GM23338 (cell line): Measurements from ENCODE around the gene LAMC3. TPM values are rescaled to one million over a fixed set of nuclear protein-coding genes. Genes with fewer than 3 reads are reported as not detected.

Experiments used
- ATAC-seq: fragments of 200-7000 bp; cut with Tn5 transposase; 3 replicates; pipeline ENCODE4 v1.9.1; 2020
- DNase-seq: peaks from one replicate; pipeline ENCODE4 v3.0.0-alpha.2; 2015; ENCODE audit warnings: low spot score
- H2AFZ ChIP-seq: fragments of 200-600 bp; sonication (generic); 2 replicates; pipeline ENCODE4 v1.8.0; 2016; ENCODE audit warnings: antibody characterized with exemption, mild to moderate bottlenecking, moderate library complexity
- H3F3A ChIP-seq: fragments of 200-600 bp; sonication (generic); replicated peaks from 2 replicates; pipeline ENCODE4 v1.8.0; 2017; ENCODE audit warnings: antibody characterized with exemption, mixed run types, low read depth
- H3K27ac ChIP-seq: fragments of 200-600 bp; sonication (generic); 2 replicates; pipeline ENCODE4 v1.6.1; 2016; ENCODE audit warnings: low read depth
- H3K27me3 ChIP-seq: fragments of 200-600 bp; sonication (generic); 2 replicates; pipeline ENCODE4 v1.8.0; 2016; ENCODE audit warnings: mild to moderate bottlenecking, mixed run types, moderate library complexity; ENCODE audit not compliant: insufficient read depth
- H3K36me3 ChIP-seq: fragments of 200-600 bp; sonication (generic); 2 replicates; pipeline ENCODE4 v1.8.0; 2016; ENCODE audit warnings: mild to moderate bottlenecking; ENCODE audit not compliant: insufficient read depth
- H3K4me1 ChIP-seq: fragments of 200-600 bp; sonication (generic); 2 replicates; pipeline ENCODE4 v1.8.0; 2016; ENCODE audit warnings: mild to moderate bottlenecking, moderate library complexity; ENCODE audit not compliant: insufficient read depth
- H3K4me2 ChIP-seq: fragments of 200-600 bp; sonication (generic); 2 replicates; pipeline ENCODE4 v1.7.1; 2017; ENCODE audit warnings: mixed run types
- H3K4me3 ChIP-seq: fragments of 200-600 bp; sonication (generic); 2 replicates; pipeline ENCODE4 v1.6.1; 2016; ENCODE audit warnings: mixed run types
- H3K79me2 ChIP-seq: fragments of 200-600 bp; sonication (generic); replicated peaks from 2 replicates; pipeline ENCODE4 v1.8.0; 2017; ENCODE audit warnings: mild to moderate bottlenecking; ENCODE audit not compliant: insufficient read depth
- H3K9me2 ChIP-seq: fragments of 200-600 bp; sonication (generic); 2 replicates; pipeline ENCODE4 v1.8.0; 2017; ENCODE audit not compliant: insufficient read depth
- H4K20me1 ChIP-seq: fragments of 200-600 bp; sonication (generic); replicated peaks from 2 replicates; pipeline ENCODE4 v1.8.0; 2017; ENCODE audit warnings: mild to moderate bottlenecking; ENCODE audit not compliant: insufficient read depth
- H3K27ac Mint-ChIP-seq: 2 replicates; pipeline ENCODE4 v1.8.0; 2020; ENCODE audit warnings: inconsistent platforms, mild to moderate bottlenecking, moderate library complexity, mixed read lengths
- H3K27me3 Mint-ChIP-seq: 3 replicates; pipeline ENCODE4 v1.8.0; 2022; ENCODE audit warnings: low read depth, mild to moderate bottlenecking, moderate library complexity, mixed read lengths, inconsistent platforms; ENCODE audit not compliant: insufficient read depth, poor library complexity
- H3K36me3 Mint-ChIP-seq: 3 replicates; pipeline ENCODE4 v1.8.0; 2021; ENCODE audit warnings: low read depth, mild to moderate bottlenecking, inconsistent platforms, moderate library complexity, mixed read lengths
- H3K4me1 Mint-ChIP-seq: 3 replicates; pipeline ENCODE4 v1.8.0; 2020; ENCODE audit warnings: mild to moderate bottlenecking, inconsistent platforms, mixed read lengths
- H3K4me3 Mint-ChIP-seq: 3 replicates; pipeline ENCODE4 v1.8.0; 2021; ENCODE audit warnings: moderate library complexity, mild to moderate bottlenecking, inconsistent platforms, mixed read lengths
- H3K9me3 Mint-ChIP-seq: 3 replicates; pipeline ENCODE4 v1.8.0; 2020; ENCODE audit warnings: moderate library complexity, mild to moderate bottlenecking, inconsistent platforms, mixed read lengths
- CREB1 ChIP-seq: fragments of 250-450 bp; sonication (Bioruptor Pico); IDR thresholded peaks from 2 replicates; pipeline ENCODE4 v1.5.0; 2020; ENCODE audit warnings: low read depth, mild to moderate bottlenecking, moderate library complexity
- EZH2 ChIP-seq: fragments of 200-600 bp; sonication (generic); IDR thresholded peaks from one replicate; pipeline ENCODE4 v1.8.0; 2017; ENCODE audit warnings: antibody characterized with exemption, mild to moderate bottlenecking, low read depth; ENCODE audit not compliant: unreplicated experiment
- EZH2phosphoT487 ChIP-seq: fragments of 200-600 bp; sonication (generic); IDR thresholded peaks from one replicate; pipeline ENCODE4 v1.8.1; 2018; ENCODE audit warnings: antibody characterized with exemption; ENCODE audit not compliant: unreplicated experiment
- JUNB ChIP-seq: IDR thresholded peaks from one replicate; pipeline ENCODE4 v1.6.1; 2016; ENCODE audit warnings: antibody characterized with exemption; ENCODE audit not compliant: unreplicated experiment
- POLR2AphosphoS5 ChIP-seq: IDR thresholded peaks from 2 replicates; pipeline ENCODE4 v1.6.1; 2016; ENCODE audit warnings: antibody characterized with exemption, low read depth
- REST ChIP-seq: IDR thresholded peaks from one replicate; pipeline ENCODE4 v1.6.1; 2018; ENCODE audit warnings: antibody characterized with exemption; ENCODE audit not compliant: unreplicated experiment
- ZNF114 ChIP-seq: fragments of 250-450 bp; sonication (Bioruptor Pico); IDR thresholded peaks from 2 replicates; pipeline ENCODE4 v1.5.0; 2020; ENCODE audit warnings: mild to moderate bottlenecking, moderate library complexity
- ZNF331 ChIP-seq: fragments of 250-450 bp; sonication (Bioruptor Pico); IDR thresholded peaks from 2 replicates; pipeline ENCODE4 v1.5.0; 2020; ENCODE audit warnings: low read depth, mild to moderate bottlenecking, moderate library complexity
- polyA plus RNA-seq: library from polyadenylated mRNA; unstranded; fragments of >200 nt; fragmentation: Nextera tagmentation; extraction: Ambion mirVana; gene quantifications from 2 replicates; pipeline ENCODE4 v1.2.1, GENCODE V29; 2016
- total RNA-seq: library from RNA; depleted of rRNA; stranded (reverse); fragments of >200 nt; shearing (Covaris generic); gene quantifications from 2 replicates; pipeline ENCODE4 v1.2.3, GENCODE V29; 2014
- TF ChIP-seq, protein P1 (sequence below), 2 experiments: fragments of 200-600 bp in 1 of 2; sonication (generic) in 1 of 2; conservative IDR thresholded peaks; 2 replicates each; pipeline versions ENCODE4 v1.5.1 to v1.6.1; 2016 to 2017; ENCODE audit warnings: antibody characterized with exemption in 2 of 2, low read depth in 2 of 2, mild to moderate bottlenecking in 2 of 2, moderate library complexity in 1 of 2
- TF ChIP-seq, protein P2 (sequence below): IDR thresholded peaks from 2 replicates; pipeline ENCODE4 v1.6.1; 2016; ENCODE audit warnings: antibody characterized with exemption

Gene LAMC3
- total and polyA plus RNA-seq, 2 experiments from 2014 or later, result 9.0 to 27.4 TPM

- 0 out of 2 replicates have a peak, but pooled peaks cover 3% of the 10 kb centered on the region for H3K9me2 ChIP-seq
- Mint-ChIP-seq H3K4me3 (no peak overlapping the region), H3K4me1 (peaks cover 21% of the 10 kb centered on the region), H3K27ac (0 out of 2 replicates have a peak overlapping the region, but pooled peaks have one; percentile 48), H3K36me3 (no peaks in the 10 kb centered on the region), H3K27me3 (peaks cover 27% of the 10 kb centered on the region), H3K9me3 (no peaks in the 10 kb centered on the region; the same call in 2 of the 3 replicates)
- DNase-seq (peak; percentile 38), ATAC-seq (peak; percentile 9; the same call in 2 of the 3 replicates)
- H3K4me2 ChIP-seq, result no peak overlapping the region
- peaks cover 12% of the 10 kb centered on the region for H3K27me3 ChIP-seq
- no peak overlapping the region for H3K4me3 ChIP-seq
- H2AFZ ChIP-seq, result no peak overlapping the region
- H3F3A ChIP-seq, result peaks cover 11% of the 10 kb centered on the region; the same call in 1 of the 2 replicates
- H3K27ac ChIP-seq, result 0 out of 2 replicates have a peak overlapping the region, but pooled peaks have one; percentile 19
- peaks cover 26% of the 10 kb centered on the region for H3K4me1 ChIP-seq
- H3K79me2 ChIP-seq, result peaks cover 19% of the 10 kb centered on the region
- no peaks in the 10 kb centered on the region for H3K36me3 ChIP-seq
- TF ChIP-seq EZH2, result no peak
- TF ChIP-seq POLR2AphosphoS5, result no peak
- TF ChIP-seq JUNB, result no peak
- TF ChIP-seq EZH2phosphoT487, result no peak
- TF ChIP-seq ZNF331 (CRISPR knock-in tag), result no peak
- no peak for TF ChIP-seq CREB1
- no peak for TF ChIP-seq ZNF114 (CRISPR knock-in tag)
- TF ChIP-seq, protein P1, sequence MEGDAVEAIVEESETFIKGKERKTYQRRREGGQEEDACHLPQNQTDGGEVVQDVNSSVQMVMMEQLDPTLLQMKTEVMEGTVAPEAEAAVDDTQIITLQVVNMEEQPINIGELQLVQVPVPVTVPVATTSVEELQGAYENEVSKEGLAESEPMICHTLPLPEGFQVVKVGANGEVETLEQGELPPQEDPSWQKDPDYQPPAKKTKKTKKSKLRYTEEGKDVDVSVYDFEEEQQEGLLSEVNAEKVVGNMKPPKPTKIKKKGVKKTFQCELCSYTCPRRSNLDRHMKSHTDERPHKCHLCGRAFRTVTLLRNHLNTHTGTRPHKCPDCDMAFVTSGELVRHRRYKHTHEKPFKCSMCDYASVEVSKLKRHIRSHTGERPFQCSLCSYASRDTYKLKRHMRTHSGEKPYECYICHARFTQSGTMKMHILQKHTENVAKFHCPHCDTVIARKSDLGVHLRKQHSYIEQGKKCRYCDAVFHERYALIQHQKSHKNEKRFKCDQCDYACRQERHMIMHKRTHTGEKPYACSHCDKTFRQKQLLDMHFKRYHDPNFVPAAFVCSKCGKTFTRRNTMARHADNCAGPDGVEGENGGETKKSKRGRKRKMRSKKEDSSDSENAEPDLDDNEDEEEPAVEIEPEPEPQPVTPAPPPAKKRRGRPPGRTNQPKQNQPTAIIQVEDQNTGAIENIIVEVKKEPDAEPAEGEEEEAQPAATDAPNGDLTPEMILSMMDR (conservative IDR thresholded peaks at IDR 0.05; ENCODE audit: low read depth in 2 of 2), result no peak
- H4K20me1 ChIP-seq, result no peaks in the 10 kb centered on the region; the same call in 1 of the 2 replicates
These were observed 3.5 kb downstream of the LAMC3 start for GRCh38 chr9:131012396-131012917.

GRCh38 chr9:131013015-131013755 is 4.2 kb downstream of the LAMC3 start:
- no peak overlapping the region for H3K4me3 ChIP-seq
- TF ChIP-seq EZH2phosphoT487 (no peak), JUNB (no peak), REST (no peak), POLR2AphosphoS5 (no peak)
- TF ChIP-seq, protein P2, sequence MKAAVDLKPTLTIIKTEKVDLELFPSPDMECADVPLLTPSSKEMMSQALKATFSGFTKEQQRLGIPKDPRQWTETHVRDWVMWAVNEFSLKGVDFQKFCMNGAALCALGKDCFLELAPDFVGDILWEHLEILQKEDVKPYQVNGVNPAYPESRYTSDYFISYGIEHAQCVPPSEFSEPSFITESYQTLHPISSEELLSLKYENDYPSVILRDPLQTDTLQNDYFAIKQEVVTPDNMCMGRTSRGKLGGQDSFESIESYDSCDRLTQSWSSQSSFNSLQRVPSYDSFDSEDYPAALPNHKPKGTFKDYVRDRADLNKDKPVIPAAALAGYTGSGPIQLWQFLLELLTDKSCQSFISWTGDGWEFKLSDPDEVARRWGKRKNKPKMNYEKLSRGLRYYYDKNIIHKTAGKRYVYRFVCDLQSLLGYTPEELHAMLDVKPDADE, result no peak
- TF ChIP-seq, protein P1 (conservative IDR thresholded peaks at IDR 0.05; ENCODE audit: low read depth in 2 of 2), result no peak
- Mint-ChIP-seq H3K27ac (no peak overlapping the region), H3K9me3 (no peaks in the 10 kb centered on the region; the same call in 2 of the 3 replicates), H3K27me3 (peaks cover 25% of the 10 kb centered on the region), H3K4me3 (no peak overlapping the region), H3K4me1 (peaks cover 21% of the 10 kb centered on the region), H3K36me3 (no peaks in the 10 kb centered on the region)
- H2AFZ ChIP-seq, result no peak overlapping the region
- peaks cover 19% of the 10 kb centered on the region for H3K79me2 ChIP-seq
- H3K4me1 ChIP-seq, result peaks cover 26% of the 10 kb centered on the region
- no peaks in the 10 kb centered on the region; the same call in 1 of the 2 replicates for H4K20me1 ChIP-seq
- 0 out of 2 replicates have a peak, but pooled peaks cover 3% of the 10 kb centered on the region for H3K9me2 ChIP-seq
- no peaks in the 10 kb centered on the region for H3K36me3 ChIP-seq
- H3K27me3 ChIP-seq, result peaks cover 11% of the 10 kb centered on the region
- ATAC-seq, result no peak
- peaks cover 11% of the 10 kb centered on the region; the same call in 1 of the 2 replicates for H3F3A ChIP-seq
- no peak overlapping the region for H3K4me2 ChIP-seq
- no peak overlapping the region for H3K27ac ChIP-seq
- no peak for DNase-seq
